ENCODE measurements around the gene PRDM16.

- TF ChIP-seq CTCF (IDR thresholded peaks at IDR 0.05; ENCODE audit: low read length) (no peak), EZH2 (IDR thresholded peaks at IDR 0.05; ENCODE audit: borderline replicate concordance, low read length) (no peak)
These were observed 29.0 kb upstream of the PRDM16 start for GRCh38 chr1:3040004-3040403.

Measured in OCI-LY1 (cell line).